Mammary microvascular endothelial cell (primary cell): Measurements from ENCODE around the gene IST1. TPM values are rescaled to one million over a fixed set of nuclear protein-coding genes. Genes with fewer than 3 reads are reported as not detected.

ENCODE experiments used
- total RNA-seq: library from RNA; depleted of rRNA; stranded (reverse); fragments of >200 nt; gene quantifications from 2 replicates; pipeline ENCODE4 v1.2.3, GENCODE V29; 2015

IST1 gene
- 141 and 152 TPM in 2 replicates for total RNA-seq

GRCh38 chr16:71894921-71895678 is at the start of gene IST1:
Gene IST1 (plus strand): TSS chr16:71895531. CDS start chr16:71915641, 20,110 bp downstream.

DNA sequence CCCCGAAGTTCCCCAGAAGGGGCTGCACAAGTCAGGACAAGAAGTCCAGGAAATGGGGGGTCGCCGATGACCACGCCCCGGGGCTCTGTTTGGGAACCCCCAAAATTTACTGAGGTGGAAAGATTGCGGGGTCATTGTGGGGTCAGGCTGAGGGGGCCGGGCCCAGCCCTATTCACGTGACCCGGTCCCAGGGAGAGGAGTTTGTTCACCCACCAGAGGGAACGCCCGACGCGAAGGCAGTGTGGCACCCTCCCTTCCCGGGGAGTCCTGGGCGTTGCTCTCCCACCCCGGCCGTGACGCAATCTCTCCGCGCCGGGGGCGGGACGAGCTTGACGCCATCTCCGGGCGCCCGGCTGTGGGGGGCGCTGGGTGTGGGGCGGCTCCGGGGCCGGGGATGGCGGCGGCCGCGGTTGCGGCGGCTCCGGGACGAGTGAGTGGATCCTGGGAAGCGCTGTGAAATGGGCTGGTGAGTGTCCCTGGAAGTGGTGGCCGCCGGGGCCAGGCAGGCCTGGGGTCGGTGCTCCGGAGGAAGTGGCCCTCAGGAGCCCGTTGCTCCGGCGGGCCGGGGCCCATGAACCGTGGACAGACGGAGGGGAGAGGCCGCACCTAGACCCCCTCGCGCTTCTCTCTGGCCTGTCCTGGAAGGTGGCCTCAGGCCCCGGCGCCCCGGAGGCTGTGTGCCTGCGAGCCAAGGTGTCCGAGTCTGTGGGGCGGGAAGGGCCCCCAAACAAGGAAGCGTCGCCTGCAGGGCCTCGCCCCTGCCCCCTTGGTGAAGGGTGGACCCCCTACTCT is 49.5 kb upstream of the IST1 start, which contains the start of gene ATXN1L:
Gene ATXN1L (plus strand): TSS at position 338 of the 792 bp plus-strand sequence. CDS start 3,765 bp downstream, outside the sequence.

GRCh38 chr16:71883849-71884638 is 11.3 kb upstream of the IST1 start, which contains the start of gene ZNF821:
Gene ZNF821 (minus strand): TSS chr16:71884182. CDS start chr16:71879946, 4,236 bp downstream.

Other genes with a start within 250 kb of the IST1 start
- 5.0 and 6.3 TPM in 2 replicates for gene PHLPP2, start 170.8 kb upstream of the IST1 start, total RNA-seq
- 42.1 and 44.6 TPM in 2 replicates for gene AP1G1, start 86.7 kb upstream of the IST1 start, total RNA-seq
- 13.5 and 14.4 TPM in 2 replicates for gene ATXN1L, start 49.6 kb upstream of the IST1 start, total RNA-seq
- 2.2 and 4.4 TPM in 2 replicates for gene ZNF821, start 11.3 kb upstream of the IST1 start, total RNA-seq
- not detected in 2 replicates for gene PKD1L3, start 104.9 kb downstream of the IST1 start, total RNA-seq
- 7.4 and 8.2 TPM in 2 replicates for gene DHODH, start 113.2 kb downstream of the IST1 start, total RNA-seq
- gene HP, start 159.0 kb downstream of the IST1 start, total RNA-seq: not detected in 2 replicates
- gene HPR, start 167.7 kb downstream of the IST1 start, total RNA-seq: not detected in 2 replicates
- 7.1 and 13.0 TPM in 2 replicates for gene TXNL4B, start 198.1 kb downstream of the IST1 start, total RNA-seq
- 34.8 and 46.0 TPM in 2 replicates for gene DHX38, start 198.3 kb downstream of the IST1 start, total RNA-seq